Omental fat pad (tissue), 4 donors: ENCODE data around the gene ZNF730. TPM values are rescaled to one million over a fixed set of nuclear protein-coding genes. Genes with fewer than 3 reads are reported as not detected.
"Not testable (repeated sequence)": the region's sequence is repeated elsewhere in the genome, so short reads cannot be mapped to it uniquely, and the experiment has no call there.

Experiments
- ATAC-seq: fragments of 150-250 bp; one replicate; pipeline ENCODE4 v1.9.1; 2016; ENCODE audit warnings: mild to moderate bottlenecking, moderate library complexity; ENCODE audit not compliant: low FRiP score
- DNase-seq: peaks from one replicate; pipeline ENCODE4 v3.0.0-alpha.2; 2019; ENCODE audit warnings: low spot score
- total RNA-seq, 4 donors: library from RNA; depleted of rRNA; stranded (reverse); fragments of >200 nt; gene quantifications; one replicate each; pipeline ENCODE4 v1.1.0, GENCODE V29; 2016
- TF ChIP-seq, protein P1 (sequence below), 3 donors: fragments of 450-650 bp; IDR thresholded peaks; one replicate each; pipeline ENCODE4 v1.5.1; 2016 to 2017; ENCODE audit warnings: antibody characterized with exemption in 3 of 3, mild to moderate bottlenecking in 3 of 3, moderate library complexity in 2 of 3

The ZNF730 gene
- total RNA-seq, 4 donors from 2014 or later: not detected

GRCh38 chr19:23160766-23161165 lies 43.9 kb downstream of the ZNF730 start:
- no peak for ATAC-seq
- no peak for DNase-seq
- TF ChIP-seq, protein P1, sequence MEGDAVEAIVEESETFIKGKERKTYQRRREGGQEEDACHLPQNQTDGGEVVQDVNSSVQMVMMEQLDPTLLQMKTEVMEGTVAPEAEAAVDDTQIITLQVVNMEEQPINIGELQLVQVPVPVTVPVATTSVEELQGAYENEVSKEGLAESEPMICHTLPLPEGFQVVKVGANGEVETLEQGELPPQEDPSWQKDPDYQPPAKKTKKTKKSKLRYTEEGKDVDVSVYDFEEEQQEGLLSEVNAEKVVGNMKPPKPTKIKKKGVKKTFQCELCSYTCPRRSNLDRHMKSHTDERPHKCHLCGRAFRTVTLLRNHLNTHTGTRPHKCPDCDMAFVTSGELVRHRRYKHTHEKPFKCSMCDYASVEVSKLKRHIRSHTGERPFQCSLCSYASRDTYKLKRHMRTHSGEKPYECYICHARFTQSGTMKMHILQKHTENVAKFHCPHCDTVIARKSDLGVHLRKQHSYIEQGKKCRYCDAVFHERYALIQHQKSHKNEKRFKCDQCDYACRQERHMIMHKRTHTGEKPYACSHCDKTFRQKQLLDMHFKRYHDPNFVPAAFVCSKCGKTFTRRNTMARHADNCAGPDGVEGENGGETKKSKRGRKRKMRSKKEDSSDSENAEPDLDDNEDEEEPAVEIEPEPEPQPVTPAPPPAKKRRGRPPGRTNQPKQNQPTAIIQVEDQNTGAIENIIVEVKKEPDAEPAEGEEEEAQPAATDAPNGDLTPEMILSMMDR (IDR thresholded peaks at IDR 0.05): no peak

DNA sequence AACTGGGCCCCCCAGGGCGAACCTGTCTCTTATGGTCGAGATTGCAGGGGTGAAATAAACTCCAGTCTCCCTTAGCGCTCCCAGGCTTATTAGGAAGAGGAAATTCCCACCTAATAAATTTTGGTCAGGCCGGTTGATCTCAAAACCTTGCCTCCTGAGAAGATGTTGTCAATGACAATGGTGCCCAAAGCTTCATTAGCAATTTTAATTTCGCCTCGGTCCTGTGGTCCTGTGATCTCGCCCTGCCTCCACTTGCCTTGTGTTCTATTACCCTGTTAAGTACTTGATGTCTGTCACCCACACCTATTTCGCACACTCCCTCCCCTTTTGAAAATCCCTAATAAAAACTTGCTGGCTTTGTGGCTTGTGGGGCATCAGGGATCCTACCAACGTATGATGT lies 51.5 kb downstream of the ZNF730 start:
- not testable (repeated sequence) for DNase-seq, ATAC-seq

DNA sequence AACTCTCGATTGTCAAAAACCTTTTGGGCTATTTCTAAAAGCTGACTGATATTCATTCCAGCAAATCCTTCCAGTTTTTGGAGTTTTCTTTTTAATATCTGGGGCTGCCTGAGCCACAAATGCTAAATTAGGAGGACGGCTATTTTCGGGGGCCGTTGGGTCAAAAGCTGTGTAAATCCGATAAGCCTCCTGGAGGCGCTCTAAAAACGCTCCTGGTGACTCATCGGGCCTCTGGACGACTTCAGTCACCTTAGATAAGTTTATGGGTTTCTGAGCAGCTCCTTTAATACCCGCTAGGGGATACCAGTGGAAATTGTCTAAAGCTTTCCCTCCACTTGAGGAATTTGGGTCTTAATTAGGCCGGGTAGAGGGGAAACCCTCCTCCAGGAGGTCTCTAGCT lies 66.4 kb downstream of the ZNF730 start:
- no peak for DNase-seq
- no peak for ATAC-seq
- TF ChIP-seq, protein P1 (IDR thresholded peaks at IDR 0.05): no peak

DNA sequence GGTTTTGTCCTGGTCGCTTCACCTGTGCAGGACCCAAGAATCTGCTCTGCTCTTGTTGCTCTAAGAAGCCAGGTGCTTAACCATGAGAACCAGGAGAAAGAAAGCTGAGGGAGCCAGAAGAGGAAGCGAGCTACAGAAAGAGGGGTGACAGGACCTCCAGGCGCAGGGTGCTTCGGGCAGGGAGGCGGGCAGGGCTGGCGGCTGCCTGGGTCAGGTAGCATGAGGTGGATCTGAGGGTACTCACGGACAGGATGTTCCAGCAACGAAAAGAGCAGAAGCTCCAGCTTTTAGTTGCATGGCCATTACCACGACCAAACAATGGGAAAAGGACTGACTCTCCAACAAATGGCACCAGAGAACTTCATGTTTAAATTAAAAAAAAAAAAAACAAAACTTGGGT lies 73.5 kb downstream of the ZNF730 start:
- TF ChIP-seq, protein P1 (IDR thresholded peaks at IDR 0.05): no peak
- ATAC-seq (no peak), DNase-seq (no peak)

Other genes starting within 250 kb of the ZNF730 start
- gene ZNF728, start 113.8 kb upstream of the ZNF730 start, total RNA-seq: 1 to 10 TPM; 1.4 to 4.3 (median 2.4) TPM
- 1 to 10 TPM; 1.3 to 4.9 (median 3.1) TPM for gene ZNF724, start 133.4 kb downstream of the ZNF730 start, total RNA-seq